K562 (cell line): ENCODE data around the gene MRPS31.

Source experiments
- ESRRA ChIP-seq: fragments of 450-650 bp; IDR thresholded peaks from 2 replicates; pipeline ENCODE4 v1.6.1; 2014; ENCODE audit warnings: low read depth, mild to moderate bottlenecking, moderate library complexity, borderline replicate concordance
- EZH2 ChIP-seq: IDR thresholded peaks from 2 replicates; pipeline ENCODE4 v1.6.1; 2012; ENCODE audit warnings: low read depth, mild to moderate bottlenecking, inconsistent platforms, low read length, borderline replicate concordance
- JUND ChIP-seq, 2 experiments: IDR thresholded peaks; 2 replicates in 1 of 2; 3 replicates in 1 of 2; pipeline ENCODE4 v1.6.1; 2011; ENCODE audit warnings: borderline replicate concordance in 2 of 2, low read depth in 2 of 2, low read length in 2 of 2, improper control_type of control experiment in 1 of 2, missing biosample characterization in 1 of 2, missing genetic modification characterization in 1 of 2, missing genetic modification reagents in 1 of 2
- NRF1 ChIP-seq, 2 experiments: fragments of 450-650 bp; IDR thresholded peaks in 1 of 2; conservative IDR thresholded peaks in 1 of 2; 2 replicates each; pipeline ENCODE4 v1.6.1; 2014; ENCODE audit warnings: mild to moderate bottlenecking in 2 of 2
- SMC3 ChIP-seq: conservative IDR thresholded peaks from 2 replicates; pipeline ENCODE4 v1.6.1; 2011; ENCODE audit warnings: low read depth, low read length, improper control_type of control experiment; ENCODE audit not compliant: insufficient read depth
- SRF ChIP-seq, 2 experiments: fragments of 250-450, 450-650 bp in 1 of 2; sonication (Bioruptor Pico) in 1 of 2; sonication (generic) in 1 of 2; formaldehyde crosslinking; IDR thresholded peaks; 2 replicates each; pipeline versions ENCODE4 v1.5.0 to v1.5.1; 2020 to 2022; ENCODE audit warnings: mild to moderate bottlenecking in 1 of 2, missing genetic modification reagents in 1 of 2
- TAF1 ChIP-seq: IDR thresholded peaks from 2 replicates; pipeline ENCODE4 v1.6.1; 2011; ENCODE audit warnings: mild to moderate bottlenecking, low read length, moderate library complexity; ENCODE audit not compliant: insufficient read depth, control insufficient read depth, severe bottlenecking; ENCODE audit errors: extremely low read depth
- ZNF143 ChIP-seq: sonication (generic); formaldehyde crosslinking; IDR thresholded peaks from 2 replicates; pipeline ENCODE4 v1.9.0; 2022; ENCODE audit warnings: mild to moderate bottlenecking, missing genetic modification reagents
- ZNF717 ChIP-seq: fragments of 250-450 bp; sonication (Bioruptor Pico); IDR thresholded peaks from 2 replicates; pipeline ENCODE4 v1.5.0; 2021
- TF ChIP-seq, protein P1 (sequence below), 3 experiments: IDR thresholded peaks in 2 of 3; conservative IDR thresholded peaks in 1 of 3; 2 replicates each; pipeline ENCODE4 v1.5.1; 2011 to 2012; ENCODE audit warnings: low read length in 3 of 3, mild to moderate bottlenecking in 3 of 3, control low read depth in 2 of 3, improper control_type of control experiment in 1 of 3, inconsistent platforms in 1 of 3, low read depth in 1 of 3, mixed read lengths in 1 of 3, moderate library complexity in 1 of 3; ENCODE audit not compliant: insufficient read depth in 2 of 3
- TF ChIP-seq, protein P2 (sequence below), 2 experiments: fragments of 450-650 bp; IDR thresholded peaks; 2 replicates each; pipeline ENCODE4 v1.6.1; 2016
- TF ChIP-seq, protein P3 (sequence below): fragments of 250-450 bp; sonication (Bioruptor Pico); IDR thresholded peaks from 2 replicates; pipeline ENCODE4 v1.5.0; 2021

GRCh38 chr13:40779049-40779448 lies 8.1 kb upstream of the MRPS31 start:
- TF ChIP-seq NRF1 (conservative IDR thresholded peaks at IDR 0.05 in 1 of 2, IDR thresholded peaks at IDR 0.05 in 1 of 2) = no peak
- TF ChIP-seq SMC3 = no peak
- TF ChIP-seq ZNF717 = no peak
- no peak for TF ChIP-seq SRF (CRISPR knock-in tag; IDR thresholded peaks at IDR 0.05)
- no peak for TF ChIP-seq TAF1
- TF ChIP-seq, protein P1, sequence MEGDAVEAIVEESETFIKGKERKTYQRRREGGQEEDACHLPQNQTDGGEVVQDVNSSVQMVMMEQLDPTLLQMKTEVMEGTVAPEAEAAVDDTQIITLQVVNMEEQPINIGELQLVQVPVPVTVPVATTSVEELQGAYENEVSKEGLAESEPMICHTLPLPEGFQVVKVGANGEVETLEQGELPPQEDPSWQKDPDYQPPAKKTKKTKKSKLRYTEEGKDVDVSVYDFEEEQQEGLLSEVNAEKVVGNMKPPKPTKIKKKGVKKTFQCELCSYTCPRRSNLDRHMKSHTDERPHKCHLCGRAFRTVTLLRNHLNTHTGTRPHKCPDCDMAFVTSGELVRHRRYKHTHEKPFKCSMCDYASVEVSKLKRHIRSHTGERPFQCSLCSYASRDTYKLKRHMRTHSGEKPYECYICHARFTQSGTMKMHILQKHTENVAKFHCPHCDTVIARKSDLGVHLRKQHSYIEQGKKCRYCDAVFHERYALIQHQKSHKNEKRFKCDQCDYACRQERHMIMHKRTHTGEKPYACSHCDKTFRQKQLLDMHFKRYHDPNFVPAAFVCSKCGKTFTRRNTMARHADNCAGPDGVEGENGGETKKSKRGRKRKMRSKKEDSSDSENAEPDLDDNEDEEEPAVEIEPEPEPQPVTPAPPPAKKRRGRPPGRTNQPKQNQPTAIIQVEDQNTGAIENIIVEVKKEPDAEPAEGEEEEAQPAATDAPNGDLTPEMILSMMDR (IDR thresholded peaks at IDR 0.05 in 2 of 3, conservative IDR thresholded peaks at IDR 0.05 in 1 of 3; ENCODE audit: insufficient read depth in 2 of 3, low read depth in 1 of 3, low read length in 3 of 3) = no peak
- no peak for TF ChIP-seq JUND (IDR thresholded peaks at IDR 0.05; ENCODE audit: borderline replicate concordance, low read depth, low read length)
- no peak for TF ChIP-seq JUND (tag; IDR thresholded peaks at IDR 0.05; ENCODE audit: borderline replicate concordance, low read depth, low read length)
- TF ChIP-seq, protein P2, sequence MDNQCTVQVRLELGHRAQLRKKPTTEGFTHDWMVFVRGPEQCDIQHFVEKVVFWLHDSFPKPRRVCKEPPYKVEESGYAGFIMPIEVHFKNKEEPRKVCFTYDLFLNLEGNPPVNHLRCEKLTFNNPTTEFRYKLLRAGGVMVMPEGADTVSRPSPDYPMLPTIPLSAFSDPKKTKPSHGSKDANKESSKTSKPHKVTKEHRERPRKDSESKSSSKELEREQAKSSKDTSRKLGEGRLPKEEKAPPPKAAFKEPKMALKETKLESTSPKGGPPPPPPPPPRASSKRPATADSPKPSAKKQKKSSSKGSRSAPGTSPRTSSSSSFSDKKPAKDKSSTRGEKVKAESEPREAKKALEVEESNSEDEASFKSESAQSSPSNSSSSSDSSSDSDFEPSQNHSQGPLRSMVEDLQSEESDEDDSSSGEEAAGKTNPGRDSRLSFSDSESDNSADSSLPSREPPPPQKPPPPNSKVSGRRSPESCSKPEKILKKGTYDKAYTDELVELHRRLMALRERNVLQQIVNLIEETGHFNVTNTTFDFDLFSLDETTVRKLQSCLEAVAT (IDR thresholded peaks at IDR 0.05) = no peak
- no peak for TF ChIP-seq ZNF143
- TF ChIP-seq ESRRA = no peak
- no peak for TF ChIP-seq EZH2
- TF ChIP-seq, protein P3, sequence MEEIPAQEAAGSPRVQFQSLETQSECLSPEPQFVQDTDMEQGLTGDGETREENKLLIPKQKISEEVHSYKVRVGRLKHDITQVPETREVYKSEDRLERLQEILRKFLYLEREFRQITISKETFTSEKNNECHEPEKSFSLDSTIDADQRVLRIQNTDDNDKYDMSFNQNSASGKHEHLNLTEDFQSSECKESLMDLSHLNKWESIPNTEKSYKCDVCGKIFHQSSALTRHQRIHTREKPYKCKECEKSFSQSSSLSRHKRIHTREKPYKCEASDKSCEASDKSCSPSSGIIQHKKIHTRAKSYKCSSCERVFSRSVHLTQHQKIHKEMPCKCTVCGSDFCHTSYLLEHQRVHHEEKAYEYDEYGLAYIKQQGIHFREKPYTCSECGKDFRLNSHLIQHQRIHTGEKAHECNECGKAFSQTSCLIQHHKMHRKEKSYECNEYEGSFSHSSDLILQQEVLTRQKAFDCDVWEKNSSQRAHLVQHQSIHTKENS = no peak
